ENCODE measurements around the gene YEATS2.
A peak's percentile ranks its signal among the peaks of the same experiment; 100 is the strongest.
"Not testable (repeated sequence)": the region's sequence is repeated elsewhere in the genome, so short reads cannot be mapped to it uniquely, and the experiment has no call there.

Gene YEATS2

GRCh38 chr3:183697610-183698317 lies at the start of gene YEATS2:
Gene YEATS2, plus strand, starts transcription at chr3:183697797. Its CDS starts 17,366 bp downstream, at chr3:183715163.
- peak; percentile 44 to 61 for DNase-seq (ENCODE audit: low read depth in 2 of 2)

GRCh38 chr3:183650554-183650953 lies 47.0 kb upstream of the YEATS2 start:
- DNase-seq (ENCODE audit: low read depth in 2 of 2): no peak

GRCh38 chr3:183653209-183654064 lies 44.2 kb upstream of the YEATS2 start:
- DNase-seq (ENCODE audit: low read depth in 2 of 2): no peak

GRCh38 chr3:183654727-183655126 lies 42.9 kb upstream of the YEATS2 start:
- DNase-seq (ENCODE audit: low read depth in 2 of 2): no peak

GRCh38 chr3:183662099-183662498 lies 35.5 kb upstream of the YEATS2 start:
- DNase-seq (ENCODE audit: low read depth in 2 of 2): no peak

- DNase-seq (ENCODE audit: low read depth in 2 of 2): no peak
Observed at GRCh38 chr3:183664913-183665381, 32.6 kb upstream of the YEATS2 start.

GRCh38 chr3:183680061-183680460 lies 17.5 kb upstream of the YEATS2 start:
- no peak for DNase-seq (ENCODE audit: low read depth in 2 of 2)

GRCh38 chr3:183687705-183688104 lies 9.9 kb upstream of the YEATS2 start:
- DNase-seq (ENCODE audit: low read depth in 2 of 2): no peak

GRCh38 chr3:183688874-183689273 lies 8.7 kb upstream of the YEATS2 start:
- no peak for DNase-seq (ENCODE audit: low read depth in 2 of 2)

GRCh38 chr3:183689621-183690020 lies 8.0 kb upstream of the YEATS2 start:
- DNase-seq (ENCODE audit: low read depth in 2 of 2): not testable (repeated sequence)

GRCh38 chr3:183690402-183690995 lies 7.1 kb upstream of the YEATS2 start:
- DNase-seq (ENCODE audit: low read depth in 2 of 2): no peak

- DNase-seq (ENCODE audit: low read depth in 2 of 2): no peak
Observed at GRCh38 chr3:183692436-183692835, 5.2 kb upstream of the YEATS2 start.

- no peak for DNase-seq (ENCODE audit: low read depth in 2 of 2)
Observed at GRCh38 chr3:183695569-183696364, 1.8 kb upstream of the YEATS2 start.

GRCh38 chr3:183697123-183697609 lies 431 bp upstream of the YEATS2 start:
- DNase-seq (ENCODE audit: low read depth in 2 of 2): no peak

GRCh38 chr3:183698318-183698751 lies 738 bp downstream of the YEATS2 start:
- DNase-seq (ENCODE audit: low read depth in 2 of 2): peak in 1 of 2 donors; percentile 6

GRCh38 chr3:183698756-183699155 lies 1.2 kb downstream of the YEATS2 start:
- DNase-seq (ENCODE audit: low read depth in 2 of 2): no peak

- DNase-seq (ENCODE audit: low read depth in 2 of 2): no peak
Observed at GRCh38 chr3:183699238-183699947, 1.8 kb downstream of the YEATS2 start.

- DNase-seq (ENCODE audit: low read depth in 2 of 2): no peak
Observed at GRCh38 chr3:183701744-183702143, 4.1 kb downstream of the YEATS2 start.

GRCh38 chr3:183703892-183704291 lies 6.3 kb downstream of the YEATS2 start:
- not testable (repeated sequence) for DNase-seq (ENCODE audit: low read depth in 2 of 2)

GRCh38 chr3:183710231-183710630 lies 12.6 kb downstream of the YEATS2 start:
- no peak for DNase-seq (ENCODE audit: low read depth in 2 of 2)

- no peak for DNase-seq (ENCODE audit: low read depth in 2 of 2)
Observed at GRCh38 chr3:183711516-183711915, 13.9 kb downstream of the YEATS2 start.
